DMS53 treated with DMSO at 0.1 percent for 48 hours (cell line): ENCODE data around the gene BLOC1S2.

ENCODE experiments used
- DNase-seq: peaks from one replicate; lab custom pipeline; 2025; ENCODE audit not compliant: unreplicated experiment; lab: John Stamatoyannopoulos, UW

The BLOC1S2 gene

GRCh38 chr10:100286051-100287033, at the start of gene BLOC1S2:
Gene BLOC1S2 (minus strand): TSS chr10:100286680. CDS start chr10:100286659, 21 bp downstream.
- peak; percentile 63 for DNase-seq

- DNase-seq: no peak
Observed at GRCh38 chr10:100334762-100335161, 48.3 kb upstream of the BLOC1S2 start.

GRCh38 chr10:100333661-100334440, 47.4 kb upstream of the BLOC1S2 start:
- no peak for DNase-seq

GRCh38 chr10:100333106-100333505, 46.6 kb upstream of the BLOC1S2 start:
- DNase-seq: no peak

GRCh38 chr10:100330079-100330478, 43.6 kb upstream of the BLOC1S2 start, which contains the start of gene PKD2L1:
Gene PKD2L1 (minus strand): TSS chr10:100330228. CDS start chr10:100330103, 125 bp downstream.
- DNase-seq: no peak

- no peak for DNase-seq
Observed at GRCh38 chr10:100328198-100328597, 41.7 kb upstream of the BLOC1S2 start.

GRCh38 chr10:100327718-100328009, 41.2 kb upstream of the BLOC1S2 start:
- no peak for DNase-seq

GRCh38 chr10:100327007-100327717, 40.7 kb upstream of the BLOC1S2 start:
- no peak for DNase-seq

GRCh38 chr10:100325158-100325557, 38.7 kb upstream of the BLOC1S2 start:
- DNase-seq: no peak

- DNase-seq: no peak
Observed at GRCh38 chr10:100319707-100320402, 33.4 kb upstream of the BLOC1S2 start.

GRCh38 chr10:100318207-100318606, 31.7 kb upstream of the BLOC1S2 start:
- no peak for DNase-seq

GRCh38 chr10:100315615-100316014, 29.1 kb upstream of the BLOC1S2 start:
- DNase-seq: no peak

- no peak for DNase-seq
Observed at GRCh38 chr10:100311298-100311697, 24.8 kb upstream of the BLOC1S2 start.

GRCh38 chr10:100307684-100308083, 21.2 kb upstream of the BLOC1S2 start:
- DNase-seq: no peak

- no peak for DNase-seq
Observed at GRCh38 chr10:100306861-100307260, 20.4 kb upstream of the BLOC1S2 start.

- DNase-seq: no peak
Observed at GRCh38 chr10:100304414-100304813, 17.9 kb upstream of the BLOC1S2 start.

GRCh38 chr10:100303724-100304319, 17.3 kb upstream of the BLOC1S2 start:
- DNase-seq: peak; percentile 50

- peak; percentile 6 for DNase-seq
Observed at GRCh38 chr10:100301123-100301522, 14.6 kb upstream of the BLOC1S2 start.

GRCh38 chr10:100297242-100297641, 10.8 kb upstream of the BLOC1S2 start:
- DNase-seq: no peak

GRCh38 chr10:100293066-100293465, 6.6 kb upstream of the BLOC1S2 start:
- no peak for DNase-seq
